Liver (tissue), 9 donors: ENCODE measurements around the gene IQGAP2. TPM values are rescaled to one million over a fixed set of nuclear protein-coding genes. Genes with fewer than 3 reads are reported as not detected.

ENCODE experiments used
- DNase-seq: peaks from one replicate; pipeline ENCODE4 v3.0.0-alpha.2; 2017; ENCODE audit warnings: low spot score
- H3K27ac ChIP-seq, 2 donors: one replicate each; pipeline ENCODE4 v1.7.0; 2013; ENCODE audit warnings: inconsistent platforms in 2 of 2, low read length in 2 of 2, control low read depth in 1 of 2, low read depth in 1 of 2, mild to moderate bottlenecking in 1 of 2
- H3K27me3 ChIP-seq, 4 donors: one replicate each; pipeline versions ENCODE4 v1.6.1 to v1.7.0; 2013; ENCODE audit warnings: low read length in 3 of 4, inconsistent platforms in 1 of 4, mild to moderate bottlenecking in 1 of 4, moderate library complexity in 1 of 4; ENCODE audit not compliant: control insufficient read depth in 4 of 4, insufficient read depth in 4 of 4
- H3K36me3 ChIP-seq, 4 donors: one replicate each; pipeline versions ENCODE4 v1.6.1 to v1.7.0; 2013; ENCODE audit warnings: low read length in 3 of 4, mild to moderate bottlenecking in 3 of 4, low read depth in 1 of 4, moderate library complexity in 1 of 4; ENCODE audit not compliant: control insufficient read depth in 4 of 4, insufficient read depth in 3 of 4
- H3K4me1 ChIP-seq, 4 donors: one replicate each; pipeline versions ENCODE4 v1.6.1 to v1.7.0; 2013; ENCODE audit warnings: low read length in 3 of 4, mild to moderate bottlenecking in 3 of 4, moderate library complexity in 1 of 4; ENCODE audit not compliant: control insufficient read depth in 4 of 4, insufficient read depth in 4 of 4
- H3K4me3 ChIP-seq, 3 donors: one replicate each; pipeline versions ENCODE4 v1.6.1 to v1.7.0; 2013; ENCODE audit warnings: low read length in 3 of 3, control low read depth in 1 of 3, low read depth in 1 of 3, mild to moderate bottlenecking in 1 of 3
- H3K9ac ChIP-seq, 2 donors: one replicate each; pipeline ENCODE4 v1.7.0; 2013; ENCODE audit warnings: low read length in 2 of 2, mild to moderate bottlenecking in 2 of 2, moderate library complexity in 2 of 2, control low read depth in 1 of 2, low read depth in 1 of 2
- H3K9me3 ChIP-seq, 4 donors: one replicate each; pipeline versions ENCODE4 v1.6.1 to v1.7.0; 2013; ENCODE audit warnings: low read length in 3 of 4; ENCODE audit not compliant: control insufficient read depth in 4 of 4
- EGR1 ChIP-seq, 2 donors: IDR thresholded peaks; 2 replicates each; pipeline ENCODE4 v1.6.1; 2016 to 2018; ENCODE audit warnings: antibody characterized with exemption in 2 of 2, low read depth in 2 of 2
- FOXA1 ChIP-seq: IDR thresholded peaks from 2 replicates; pipeline ENCODE4 v1.6.1; 2016; ENCODE audit warnings: antibody characterized with exemption
- FOXA2 ChIP-seq: IDR thresholded peaks from 2 replicates; pipeline ENCODE4 v1.6.1; 2016; ENCODE audit warnings: antibody characterized with exemption
- GABPA ChIP-seq, 2 donors: IDR thresholded peaks in 1 of 2; conservative IDR thresholded peaks in 1 of 2; 2 replicates each; pipeline ENCODE4 v1.6.1; 2016; ENCODE audit warnings: antibody characterized with exemption in 2 of 2, mild to moderate bottlenecking in 1 of 2, moderate library complexity in 1 of 2
- HNF4A ChIP-seq, 2 donors: conservative IDR thresholded peaks; 2 replicates each; pipeline ENCODE4 v1.6.1; 2016; ENCODE audit warnings: antibody characterized with exemption in 2 of 2, mild to moderate bottlenecking in 2 of 2
- HNF4G ChIP-seq: IDR thresholded peaks from 2 replicates; pipeline ENCODE4 v1.6.1; 2016; ENCODE audit warnings: antibody characterized with exemption
- JUND ChIP-seq, 2 donors: IDR thresholded peaks; 2 replicates each; pipeline ENCODE4 v1.6.1; 2016; ENCODE audit warnings: antibody characterized with exemption in 2 of 2
- NR2F2 ChIP-seq: IDR thresholded peaks from 2 replicates; pipeline ENCODE4 v1.6.1; 2016; ENCODE audit warnings: antibody characterized with exemption
- RAD21 ChIP-seq, 2 donors: IDR thresholded peaks; 2 replicates each; pipeline ENCODE4 v1.6.1; 2016; ENCODE audit warnings: antibody characterized with exemption in 2 of 2, mild to moderate bottlenecking in 2 of 2
- RXRA ChIP-seq, 2 donors: IDR thresholded peaks; 2 replicates each; pipeline ENCODE4 v1.6.1; 2017 to 2018; ENCODE audit warnings: antibody characterized with exemption in 2 of 2, mild to moderate bottlenecking in 1 of 2
- SP1 ChIP-seq: IDR thresholded peaks from 2 replicates; pipeline ENCODE4 v1.6.1; 2018; ENCODE audit warnings: antibody characterized with exemption, mild to moderate bottlenecking
- TAF1 ChIP-seq: conservative IDR thresholded peaks from 2 replicates; pipeline ENCODE4 v1.6.1; 2016; ENCODE audit warnings: antibody characterized with exemption, mild to moderate bottlenecking
- YY1 ChIP-seq: IDR thresholded peaks from 2 replicates; pipeline ENCODE4 v1.6.1; 2016; ENCODE audit warnings: antibody characterized with exemption, mild to moderate bottlenecking
- WGBS: extraction: QIAGEN DNeasy Blood & Tissue Kit; methylation state at CpG from one replicate; pipeline ENCODE4 v1.1.7; 2013; 5-methylcytosine and 5-hydroxymethylcytosine counted together
- polyA plus RNA-seq, 2 donors: library from polyadenylated mRNA; stranded (reverse) in 1 of 2; unstranded in 1 of 2; fragments of 200-250 nt in 1 of 2; fragments of >200 nt in 1 of 2; fragmentation: Nextera tagmentation in 1 of 2; extraction: Ambion mirVana in 1 of 2; gene quantifications; one replicate each; pipeline versions ENCODE4 v1.2.1 to v1.2.3, GENCODE V29; 2013 to 2015
- total RNA-seq, 2 donors: library from RNA; depleted of rRNA; stranded (reverse); fragments of >200 nt; gene quantifications; one replicate each; pipeline ENCODE4 v1.2.3, GENCODE V29; 2014
- TF ChIP-seq, protein P1 (sequence below): fragments of 150-350 bp; IDR thresholded peaks from 2 replicates; pipeline ENCODE4 v1.5.1; 2017; ENCODE audit warnings: improper control_type of control experiment, low read depth, low read length; ENCODE audit not compliant: missing input control
- TF ChIP-seq, protein P2 (sequence below): IDR thresholded peaks from 2 replicates; pipeline ENCODE4 v1.6.1; 2016; ENCODE audit warnings: antibody characterized with exemption
- TF ChIP-seq, protein P3 (sequence below): IDR thresholded peaks from 2 replicates; pipeline ENCODE4 v1.6.1; 2016; ENCODE audit warnings: antibody characterized with exemption, mild to moderate bottlenecking
- TF ChIP-seq, protein P4 (sequence below): IDR thresholded peaks from 2 replicates; pipeline ENCODE4 v1.6.1; 2016; ENCODE audit warnings: antibody characterized with exemption
- TF ChIP-seq, protein P5 (sequence below): IDR thresholded peaks from 2 replicates; pipeline ENCODE4 v1.6.1; 2016; ENCODE audit warnings: antibody characterized with exemption
- donor health status: healthy.
- donor health status: healthy.
- donor health status: healthy.
- donor health status: healthy.
- donor health status: healthy.

IQGAP2 gene
- total and polyA plus RNA-seq, 4 donors, result 41.5 to 205 (median 102) TPM

DNA sequence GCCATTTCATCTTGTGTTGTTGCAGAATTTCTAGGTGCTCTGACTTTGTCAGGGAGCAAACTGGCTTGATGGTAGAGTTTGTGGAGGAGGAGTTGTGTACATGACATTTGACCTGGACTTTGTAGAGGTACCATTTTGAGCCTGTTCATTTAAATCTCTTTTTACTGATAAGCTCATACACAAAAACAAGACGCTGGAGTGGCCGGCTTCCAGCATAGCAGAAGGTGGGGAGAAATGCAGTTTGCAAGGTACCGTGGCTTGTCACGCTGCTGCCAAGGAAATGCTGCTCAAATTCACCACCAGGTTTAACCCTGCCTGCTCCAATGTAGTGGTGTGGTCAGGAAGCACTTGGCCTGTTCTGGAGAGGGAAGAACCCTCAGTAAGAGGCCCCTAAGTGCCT lies 18.9 kb upstream of the IQGAP2 start (continued):
- peak; percentile 65 for TF ChIP-seq NR2F2
- TF ChIP-seq EGR1 (IDR thresholded peaks at IDR 0.05; ENCODE audit: low read depth in 2 of 2), result no peak

DNA sequence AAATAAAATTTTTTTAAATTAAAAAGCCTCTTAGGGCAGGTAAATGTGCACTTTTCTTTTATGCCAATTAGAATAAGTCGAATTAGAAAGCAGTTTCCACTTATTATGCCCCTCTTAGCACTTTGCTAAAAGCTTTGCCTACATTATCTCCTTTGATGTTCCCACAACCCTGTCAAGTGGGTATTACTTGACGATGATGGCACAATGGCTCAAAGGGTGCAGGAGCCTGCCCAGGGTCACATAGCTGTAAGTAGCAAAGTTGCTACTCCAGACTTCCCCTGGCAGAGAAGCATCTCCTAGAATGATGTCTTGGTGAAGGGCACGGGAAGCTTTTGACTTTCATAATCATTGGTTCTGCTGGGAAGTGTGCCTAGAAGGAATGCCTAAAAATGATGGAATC lies 18.4 kb upstream of the IQGAP2 start:
- WGBS, result 88% methylated on average over 3 of the region's 3 CpGs

DNA sequence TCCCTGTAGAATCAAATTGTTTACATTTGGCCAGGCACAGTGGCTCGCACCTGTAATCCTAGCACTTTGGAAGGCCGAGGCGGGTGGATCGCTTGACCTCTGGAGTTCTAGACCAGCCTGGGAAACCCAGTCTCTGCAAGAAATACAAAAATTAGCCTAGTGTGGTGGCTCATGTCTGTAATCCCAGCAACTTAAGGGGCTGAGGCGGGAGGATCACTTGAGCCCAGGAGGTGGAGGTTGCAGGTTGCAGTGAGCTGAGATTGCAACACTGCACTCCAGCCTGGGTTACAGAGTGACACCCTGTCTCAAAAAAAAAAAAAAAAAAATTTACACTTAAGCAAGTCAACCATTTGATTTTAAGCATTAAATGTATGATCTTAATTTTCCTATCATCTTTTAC lies 17.5 kb upstream of the IQGAP2 start:
- H3K27ac ChIP-seq, result no peak overlapping the region
- H3K36me3 ChIP-seq, result no peaks in the 10 kb centered on the region
- 44% methylated on average over 5 of the region's 5 CpGs for WGBS
- H3K9me3 ChIP-seq, result no peaks in the 10 kb centered on the region
- no peaks in the 10 kb centered on the region for H3K27me3 ChIP-seq
- H3K4me3 ChIP-seq, result no peak overlapping the region
- no peak overlapping the region for H3K9ac ChIP-seq
- peaks cover 26 to 65% (median 58%) of the 10 kb centered on the region in 4 donors for H3K4me1 ChIP-seq
- DNase-seq, result no peak
- TF ChIP-seq, protein P1, sequence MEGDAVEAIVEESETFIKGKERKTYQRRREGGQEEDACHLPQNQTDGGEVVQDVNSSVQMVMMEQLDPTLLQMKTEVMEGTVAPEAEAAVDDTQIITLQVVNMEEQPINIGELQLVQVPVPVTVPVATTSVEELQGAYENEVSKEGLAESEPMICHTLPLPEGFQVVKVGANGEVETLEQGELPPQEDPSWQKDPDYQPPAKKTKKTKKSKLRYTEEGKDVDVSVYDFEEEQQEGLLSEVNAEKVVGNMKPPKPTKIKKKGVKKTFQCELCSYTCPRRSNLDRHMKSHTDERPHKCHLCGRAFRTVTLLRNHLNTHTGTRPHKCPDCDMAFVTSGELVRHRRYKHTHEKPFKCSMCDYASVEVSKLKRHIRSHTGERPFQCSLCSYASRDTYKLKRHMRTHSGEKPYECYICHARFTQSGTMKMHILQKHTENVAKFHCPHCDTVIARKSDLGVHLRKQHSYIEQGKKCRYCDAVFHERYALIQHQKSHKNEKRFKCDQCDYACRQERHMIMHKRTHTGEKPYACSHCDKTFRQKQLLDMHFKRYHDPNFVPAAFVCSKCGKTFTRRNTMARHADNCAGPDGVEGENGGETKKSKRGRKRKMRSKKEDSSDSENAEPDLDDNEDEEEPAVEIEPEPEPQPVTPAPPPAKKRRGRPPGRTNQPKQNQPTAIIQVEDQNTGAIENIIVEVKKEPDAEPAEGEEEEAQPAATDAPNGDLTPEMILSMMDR, result no peak
- TF ChIP-seq GABPA (IDR thresholded peaks at IDR 0.05 in 1 of 2, conservative IDR thresholded peaks at IDR 0.05 in 1 of 2) (no peak), EGR1 (IDR thresholded peaks at IDR 0.05; ENCODE audit: low read depth in 2 of 2) (no peak), JUND (IDR thresholded peaks at IDR 0.05) (peak in 1 of 2 donors; percentile 16), TAF1 (no peak), SP1 (no peak), YY1 (no peak), RXRA (IDR thresholded peaks at IDR 0.05) (no peak), FOXA2 (no peak), HNF4A (conservative IDR thresholded peaks at IDR 0.05) (peak; percentile 43 to 52), NR2F2 (no peak), HNF4G (no peak)
- TF ChIP-seq, protein P2, sequence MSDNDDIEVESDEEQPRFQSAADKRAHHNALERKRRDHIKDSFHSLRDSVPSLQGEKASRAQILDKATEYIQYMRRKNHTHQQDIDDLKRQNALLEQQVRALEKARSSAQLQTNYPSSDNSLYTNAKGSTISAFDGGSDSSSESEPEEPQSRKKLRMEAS, result no peak
- TF ChIP-seq, protein P3, sequence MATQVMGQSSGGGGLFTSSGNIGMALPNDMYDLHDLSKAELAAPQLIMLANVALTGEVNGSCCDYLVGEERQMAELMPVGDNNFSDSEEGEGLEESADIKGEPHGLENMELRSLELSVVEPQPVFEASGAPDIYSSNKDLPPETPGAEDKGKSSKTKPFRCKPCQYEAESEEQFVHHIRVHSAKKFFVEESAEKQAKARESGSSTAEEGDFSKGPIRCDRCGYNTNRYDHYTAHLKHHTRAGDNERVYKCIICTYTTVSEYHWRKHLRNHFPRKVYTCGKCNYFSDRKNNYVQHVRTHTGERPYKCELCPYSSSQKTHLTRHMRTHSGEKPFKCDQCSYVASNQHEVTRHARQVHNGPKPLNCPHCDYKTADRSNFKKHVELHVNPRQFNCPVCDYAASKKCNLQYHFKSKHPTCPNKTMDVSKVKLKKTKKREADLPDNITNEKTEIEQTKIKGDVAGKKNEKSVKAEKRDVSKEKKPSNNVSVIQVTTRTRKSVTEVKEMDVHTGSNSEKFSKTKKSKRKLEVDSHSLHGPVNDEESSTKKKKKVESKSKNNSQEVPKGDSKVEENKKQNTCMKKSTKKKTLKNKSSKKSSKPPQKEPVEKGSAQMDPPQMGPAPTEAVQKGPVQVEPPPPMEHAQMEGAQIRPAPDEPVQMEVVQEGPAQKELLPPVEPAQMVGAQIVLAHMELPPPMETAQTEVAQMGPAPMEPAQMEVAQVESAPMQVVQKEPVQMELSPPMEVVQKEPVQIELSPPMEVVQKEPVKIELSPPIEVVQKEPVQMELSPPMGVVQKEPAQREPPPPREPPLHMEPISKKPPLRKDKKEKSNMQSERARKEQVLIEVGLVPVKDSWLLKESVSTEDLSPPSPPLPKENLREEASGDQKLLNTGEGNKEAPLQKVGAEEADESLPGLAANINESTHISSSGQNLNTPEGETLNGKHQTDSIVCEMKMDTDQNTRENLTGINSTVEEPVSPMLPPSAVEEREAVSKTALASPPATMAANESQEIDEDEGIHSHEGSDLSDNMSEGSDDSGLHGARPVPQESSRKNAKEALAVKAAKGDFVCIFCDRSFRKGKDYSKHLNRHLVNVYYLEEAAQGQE, result no peak

More for the DNA sequence above, 18.4 kb upstream of the IQGAP2 start:
- Histone ChIP-seq H3K27ac (no peak overlapping the region), H3K27me3 (no peaks in the 10 kb centered on the region), H3K9ac (no peak overlapping the region), H3K36me3 (no peaks in the 10 kb centered on the region), H3K4me1 (peaks cover 25 to 57% (median 50%) of the 10 kb centered on the region in 4 donors), H3K4me3 (no peak overlapping the region), H3K9me3 (no peaks in the 10 kb centered on the region)
- DNase-seq, result no peak
- no peak for TF ChIP-seq JUND (IDR thresholded peaks at IDR 0.05)
- no peak for TF ChIP-seq HNF4G
- TF ChIP-seq RXRA (IDR thresholded peaks at IDR 0.05), result no peak
- TF ChIP-seq RAD21 (IDR thresholded peaks at IDR 0.05), result no peak
- TF ChIP-seq, protein P4, sequence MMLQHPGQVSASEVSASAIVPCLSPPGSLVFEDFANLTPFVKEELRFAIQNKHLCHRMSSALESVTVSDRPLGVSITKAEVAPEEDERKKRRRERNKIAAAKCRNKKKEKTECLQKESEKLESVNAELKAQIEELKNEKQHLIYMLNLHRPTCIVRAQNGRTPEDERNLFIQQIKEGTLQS, result no peak
- TF ChIP-seq, protein P1, result no peak
- no peak for TF ChIP-seq EGR1 (IDR thresholded peaks at IDR 0.05; ENCODE audit: low read depth in 2 of 2)
- TF ChIP-seq FOXA1, result no peak
- TF ChIP-seq, protein P2, result no peak
- TF ChIP-seq, protein P5, sequence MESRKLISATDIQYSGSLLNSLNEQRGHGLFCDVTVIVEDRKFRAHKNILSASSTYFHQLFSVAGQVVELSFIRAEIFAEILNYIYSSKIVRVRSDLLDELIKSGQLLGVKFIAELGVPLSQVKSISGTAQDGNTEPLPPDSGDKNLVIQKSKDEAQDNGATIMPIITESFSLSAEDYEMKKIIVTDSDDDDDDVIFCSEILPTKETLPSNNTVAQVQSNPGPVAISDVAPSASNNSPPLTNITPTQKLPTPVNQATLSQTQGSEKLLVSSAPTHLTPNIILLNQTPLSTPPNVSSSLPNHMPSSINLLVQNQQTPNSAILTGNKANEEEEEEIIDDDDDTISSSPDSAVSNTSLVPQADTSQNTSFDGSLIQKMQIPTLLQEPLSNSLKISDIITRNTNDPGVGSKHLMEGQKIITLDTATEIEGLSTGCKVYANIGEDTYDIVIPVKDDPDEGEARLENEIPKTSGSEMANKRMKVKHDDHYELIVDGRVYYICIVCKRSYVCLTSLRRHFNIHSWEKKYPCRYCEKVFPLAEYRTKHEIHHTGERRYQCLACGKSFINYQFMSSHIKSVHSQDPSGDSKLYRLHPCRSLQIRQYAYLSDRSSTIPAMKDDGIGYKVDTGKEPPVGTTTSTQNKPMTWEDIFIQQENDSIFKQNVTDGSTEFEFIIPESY, result no peak
- TF ChIP-seq HNF4A (conservative IDR thresholded peaks at IDR 0.05), result no peak
